GM18951 (cell line): ENCODE results near the gene SCCPDH.

Source experiments
- POLR2A ChIP-seq: IDR thresholded peaks from 4 replicates; pipeline ENCODE4 v1.6.1; 2011; ENCODE audit warnings: mild to moderate bottlenecking; ENCODE audit not compliant: insufficient read length, insufficient read depth; ENCODE audit errors: extremely low read depth
- in situ Hi-C: fragments of 300-500 bp; cut with MboI; formaldehyde crosslinking; loops from one replicate; pipeline ENCODE4 v1.12.0; 2022; ENCODE audit warnings: low sequenced_read_pairs, mixed read lengths, inconsistent platforms; ENCODE audit not compliant: unreplicated experiment

Gene SCCPDH

DNA sequence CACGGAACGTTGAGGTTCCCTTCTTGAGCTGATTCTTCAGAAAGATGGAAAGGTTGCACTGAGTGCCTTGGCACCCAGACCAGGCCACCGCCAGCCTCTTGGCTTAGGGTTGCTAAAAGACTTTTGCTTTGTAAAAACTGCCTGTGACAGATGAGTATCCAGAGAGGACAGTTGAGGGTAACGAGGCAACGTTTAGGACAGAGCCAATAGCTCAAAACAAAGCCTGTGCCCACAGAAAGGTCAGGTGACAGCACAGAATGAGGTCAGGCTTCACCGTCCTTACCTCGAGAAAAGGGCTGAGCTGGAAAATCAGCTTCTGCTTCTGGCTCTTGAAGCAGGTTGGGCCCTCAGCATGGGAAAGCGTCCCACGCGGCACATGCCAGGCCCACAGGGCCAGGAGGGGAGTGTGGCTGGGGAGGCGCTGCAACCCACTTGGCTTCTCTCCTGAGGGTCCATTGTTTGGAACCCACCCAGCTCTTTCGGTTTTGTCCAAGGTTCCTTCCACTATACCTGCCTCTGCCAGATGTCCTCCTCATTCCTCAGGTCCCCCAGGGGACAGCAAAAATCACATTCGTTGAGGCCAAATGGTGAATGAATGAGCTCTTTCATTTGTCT lies 55.5 kb downstream of the SCCPDH start:
- TF ChIP-seq POLR2A: no peak
- in situ Hi-C loops: no loop called here

DNA sequence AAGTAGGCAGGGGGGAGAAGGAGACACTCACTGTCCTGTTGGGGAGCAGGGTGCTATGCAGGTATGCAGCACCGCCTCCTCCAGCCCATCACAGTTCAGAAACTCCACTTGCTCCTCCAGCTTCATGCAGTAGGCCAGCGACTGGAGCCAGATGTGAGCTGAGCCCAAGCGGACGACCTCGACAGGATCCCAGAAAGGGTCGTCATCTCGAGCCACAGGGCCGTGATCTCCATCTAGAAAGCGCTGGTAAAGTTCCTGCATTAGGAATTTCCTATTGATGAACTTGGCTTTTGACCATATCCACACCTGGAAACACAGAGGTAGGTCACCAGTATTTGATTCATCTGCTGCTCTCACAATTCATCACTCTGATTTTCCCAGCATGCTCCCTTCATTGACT lies 56.1 kb downstream of the SCCPDH start:
- in situ Hi-C loops: no loop called here
- TF ChIP-seq POLR2A: no peak

DNA sequence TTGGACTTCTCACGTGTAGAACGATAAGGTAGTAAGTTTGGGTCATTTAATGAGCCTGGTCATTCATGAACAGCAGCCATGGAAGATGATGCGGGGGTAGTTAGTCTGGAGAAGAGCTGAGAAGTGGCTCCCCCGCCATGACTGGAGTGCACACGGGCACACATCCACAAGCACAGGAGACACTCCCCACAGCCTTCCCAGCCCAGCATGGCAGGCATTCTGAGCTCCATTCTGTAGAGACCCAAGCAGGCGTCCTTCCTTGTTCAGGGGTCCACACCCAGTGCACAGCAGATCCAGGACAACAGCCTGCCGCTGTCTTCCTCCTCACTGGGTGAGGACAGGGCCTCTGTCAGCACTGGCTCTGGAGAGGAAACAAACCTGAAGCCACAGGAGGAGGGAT lies 57.0 kb downstream of the SCCPDH start:
- in situ Hi-C loops: no loop called here

DNA sequence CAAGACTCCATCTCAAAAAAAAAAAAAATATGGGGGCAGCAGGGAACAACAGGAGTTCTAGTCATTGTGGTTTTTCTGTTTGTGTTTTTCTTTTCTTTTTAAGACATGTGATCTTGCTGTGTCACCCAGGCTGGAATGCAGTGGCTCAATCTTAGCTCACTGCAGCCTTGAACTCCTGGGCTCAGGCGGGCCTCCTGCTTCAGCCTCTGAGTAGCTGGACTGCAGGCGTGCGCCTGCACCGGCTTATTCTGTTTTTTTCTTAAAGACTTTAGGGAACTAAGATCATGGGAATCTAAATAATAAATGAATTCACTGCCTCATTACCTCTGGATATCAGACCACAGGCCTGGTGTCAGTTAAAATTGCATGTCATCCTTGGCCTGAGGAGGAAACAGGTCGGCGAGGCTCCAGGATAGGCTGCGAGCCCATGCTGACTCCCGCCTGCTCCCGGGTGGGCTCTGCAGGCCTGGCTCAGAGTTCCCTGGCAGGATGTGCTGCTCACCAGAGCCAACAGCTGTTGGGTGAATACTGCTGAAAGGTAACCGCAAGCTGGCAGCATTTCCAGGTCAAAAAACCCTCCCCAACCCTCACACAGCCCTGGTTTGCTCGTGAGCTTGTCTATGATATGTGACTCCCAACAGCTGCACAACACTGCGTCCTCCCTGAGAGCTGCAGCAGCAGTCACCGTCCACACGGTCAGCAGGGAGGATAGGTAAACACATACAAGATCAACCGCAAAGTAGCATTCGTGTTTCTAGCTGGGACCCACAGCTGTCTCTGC lies 58.1 kb downstream of the SCCPDH start:
- in situ Hi-C loops: no loop called here
- TF ChIP-seq POLR2A: no peak

More for the DNA sequence above, 57.0 kb downstream of the SCCPDH start:
- no peak for TF ChIP-seq POLR2A

DNA sequence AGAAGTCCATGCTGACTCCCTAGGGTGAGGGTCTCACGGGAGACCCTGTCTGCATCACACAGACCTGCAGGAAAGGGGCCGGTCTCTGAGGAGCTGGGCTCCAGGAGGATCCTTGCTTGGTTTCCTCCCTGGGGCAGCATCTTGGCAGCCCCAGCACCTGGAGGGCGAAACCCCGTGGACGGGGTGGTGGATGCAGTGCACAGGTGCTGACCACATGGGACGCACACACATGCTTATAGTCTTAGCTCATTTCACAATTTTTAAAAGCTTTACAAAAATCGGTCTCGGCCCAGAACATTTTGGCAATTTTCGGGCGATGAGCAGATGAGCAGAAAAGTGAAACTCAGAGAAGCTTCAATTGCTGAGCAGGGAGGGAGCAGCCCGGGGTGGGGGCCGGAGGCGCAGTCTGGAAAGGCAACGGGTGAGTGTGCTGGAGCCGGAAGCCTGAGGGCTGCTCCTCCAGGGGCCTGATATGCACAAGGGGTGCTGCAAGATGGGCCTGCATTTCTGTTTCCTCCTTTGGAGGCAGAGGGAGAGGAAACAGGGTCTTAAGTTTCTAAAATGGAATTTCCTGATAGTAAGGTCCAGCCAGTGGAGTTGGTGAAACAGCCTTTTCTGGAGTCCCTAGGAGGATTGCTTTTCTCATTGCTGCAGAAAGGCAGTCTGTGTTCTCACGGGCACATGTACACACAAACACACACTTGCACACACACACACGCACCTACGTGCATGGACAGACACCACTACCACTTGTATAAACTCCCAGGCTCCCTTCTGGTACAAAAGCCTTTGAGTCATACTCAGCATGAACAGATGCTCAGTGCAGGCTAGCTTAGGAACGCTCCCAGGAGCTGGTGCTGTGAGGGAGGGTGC lies 60.6 kb downstream of the SCCPDH start:
- no peak for TF ChIP-seq POLR2A
- in situ Hi-C loops: no loop called here

DNA sequence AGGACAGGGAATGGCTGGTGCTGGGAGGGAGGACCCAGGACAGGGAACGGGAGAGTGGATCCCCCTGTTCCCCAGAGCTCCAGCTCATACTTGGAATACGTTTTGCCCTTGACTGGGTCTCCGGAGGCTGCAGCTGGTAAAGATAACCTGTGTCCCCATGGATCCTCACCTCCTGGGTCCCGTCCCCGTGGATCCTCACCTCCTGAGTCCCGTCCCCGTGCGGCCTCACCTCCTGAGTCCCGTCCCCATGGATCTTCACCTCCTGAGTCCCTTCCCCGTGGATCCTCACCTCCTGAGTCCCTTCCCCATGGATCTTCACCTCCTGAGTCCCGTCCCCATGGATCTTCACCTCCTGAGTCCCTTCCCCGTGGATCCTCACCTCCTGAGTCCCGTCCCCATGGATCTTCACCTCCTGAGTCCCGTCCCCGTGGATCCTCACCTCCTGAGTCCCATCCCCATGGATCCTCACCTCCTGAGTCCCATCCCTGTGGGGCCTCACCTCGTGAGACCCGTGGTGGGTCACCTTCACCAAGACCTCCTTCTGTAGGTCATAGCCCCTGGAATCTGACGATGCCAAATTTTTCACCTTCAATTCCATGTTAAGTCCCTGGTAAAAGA lies 61.4 kb downstream of the SCCPDH start:
- no peak for TF ChIP-seq POLR2A
- in situ Hi-C loops: no loop called here

DNA sequence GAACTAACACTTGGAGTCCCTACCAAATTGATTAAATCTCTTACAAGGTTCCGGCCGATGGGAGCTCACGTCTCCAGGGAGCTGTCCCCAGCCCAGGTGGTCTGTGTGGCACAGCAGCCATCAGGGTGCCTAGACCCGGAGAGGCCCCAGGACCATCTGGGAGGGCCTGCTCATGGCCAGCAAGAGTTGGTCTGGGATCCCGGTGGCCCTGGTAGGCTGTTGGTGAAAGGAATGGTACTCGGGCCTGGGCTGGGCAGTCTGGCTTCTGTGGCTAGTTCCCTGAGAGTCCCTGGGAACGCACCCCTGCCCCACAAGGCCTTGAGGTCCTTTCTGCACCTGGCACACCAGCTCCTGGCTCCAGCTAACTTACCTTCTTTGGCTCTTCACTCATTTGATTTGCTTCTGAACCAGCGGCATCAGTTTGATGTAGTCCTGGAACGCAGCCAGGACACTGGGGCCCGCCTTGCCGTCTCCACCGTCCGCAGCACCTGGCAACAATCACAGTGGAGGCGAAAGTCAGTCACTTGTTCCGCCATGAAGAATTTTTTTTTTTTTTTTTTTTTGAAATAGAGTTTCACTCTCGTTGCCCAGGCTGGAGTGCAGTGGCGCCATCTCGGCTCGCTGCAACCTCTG lies 62.5 kb downstream of the SCCPDH start:
- no peak for TF ChIP-seq POLR2A
- in situ Hi-C loops: no loop called here

DNA sequence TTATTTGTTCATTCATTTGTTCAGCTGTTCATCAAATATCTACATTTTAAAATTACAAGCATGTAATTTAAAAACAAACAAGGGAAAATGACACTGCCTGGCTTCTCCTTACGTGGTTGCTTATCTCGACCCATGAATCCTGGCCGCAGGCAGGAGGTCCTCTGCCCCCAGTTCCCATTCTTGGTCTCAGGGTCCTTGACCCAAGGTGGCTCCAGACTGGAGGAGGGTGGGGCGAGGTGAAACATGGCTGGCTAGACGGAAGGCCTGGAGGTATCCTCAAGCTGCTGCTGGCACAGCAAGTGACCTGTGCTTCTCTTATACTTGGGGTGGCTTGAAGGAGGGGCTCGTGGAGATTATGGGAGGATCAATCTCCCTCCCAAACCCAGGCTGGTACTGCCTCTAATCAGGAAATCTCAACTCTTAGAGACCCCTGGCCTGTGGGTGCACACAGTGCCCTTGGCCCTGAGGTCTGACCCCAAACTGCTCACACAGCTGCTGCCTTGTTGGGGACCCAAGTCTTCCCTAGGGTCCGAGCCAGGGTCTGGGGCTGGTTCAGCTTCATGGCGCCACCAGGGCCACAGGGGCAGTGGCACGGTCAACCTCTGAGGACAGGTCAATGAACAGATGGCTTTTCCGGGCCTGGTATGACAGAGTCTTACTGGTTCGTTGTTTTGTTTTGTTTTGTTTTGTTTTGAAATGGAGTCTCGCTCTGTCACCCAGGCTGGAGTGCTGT lies 63.7 kb downstream of the SCCPDH start:
- in situ Hi-C loops: no loop called here
- no peak for TF ChIP-seq POLR2A

DNA sequence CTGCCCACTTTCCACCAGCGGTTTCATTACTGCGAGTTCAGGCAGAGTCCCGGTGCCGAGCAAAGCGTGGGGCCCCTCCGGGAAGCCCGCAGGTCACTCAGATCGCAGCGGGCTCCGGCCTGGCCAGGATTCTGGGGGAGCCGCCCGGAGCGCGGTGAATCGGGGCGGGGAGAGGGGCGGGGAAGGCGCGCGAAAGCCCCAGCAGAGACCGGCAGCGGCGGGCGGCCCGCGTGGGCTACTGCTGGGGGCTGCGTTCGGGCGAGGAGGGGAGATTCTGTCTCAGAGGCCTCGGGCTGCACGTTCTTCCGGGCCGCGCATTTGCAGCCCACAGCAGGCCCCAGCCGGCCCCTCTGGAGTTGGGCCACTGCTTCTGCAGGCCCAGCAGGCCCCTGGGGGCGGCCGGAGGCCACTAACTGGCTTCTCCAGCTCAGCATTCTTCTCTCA lies 64.7 kb downstream of the SCCPDH start:
- in situ Hi-C loops: no loop called here
- TF ChIP-seq POLR2A: no peak

DNA sequence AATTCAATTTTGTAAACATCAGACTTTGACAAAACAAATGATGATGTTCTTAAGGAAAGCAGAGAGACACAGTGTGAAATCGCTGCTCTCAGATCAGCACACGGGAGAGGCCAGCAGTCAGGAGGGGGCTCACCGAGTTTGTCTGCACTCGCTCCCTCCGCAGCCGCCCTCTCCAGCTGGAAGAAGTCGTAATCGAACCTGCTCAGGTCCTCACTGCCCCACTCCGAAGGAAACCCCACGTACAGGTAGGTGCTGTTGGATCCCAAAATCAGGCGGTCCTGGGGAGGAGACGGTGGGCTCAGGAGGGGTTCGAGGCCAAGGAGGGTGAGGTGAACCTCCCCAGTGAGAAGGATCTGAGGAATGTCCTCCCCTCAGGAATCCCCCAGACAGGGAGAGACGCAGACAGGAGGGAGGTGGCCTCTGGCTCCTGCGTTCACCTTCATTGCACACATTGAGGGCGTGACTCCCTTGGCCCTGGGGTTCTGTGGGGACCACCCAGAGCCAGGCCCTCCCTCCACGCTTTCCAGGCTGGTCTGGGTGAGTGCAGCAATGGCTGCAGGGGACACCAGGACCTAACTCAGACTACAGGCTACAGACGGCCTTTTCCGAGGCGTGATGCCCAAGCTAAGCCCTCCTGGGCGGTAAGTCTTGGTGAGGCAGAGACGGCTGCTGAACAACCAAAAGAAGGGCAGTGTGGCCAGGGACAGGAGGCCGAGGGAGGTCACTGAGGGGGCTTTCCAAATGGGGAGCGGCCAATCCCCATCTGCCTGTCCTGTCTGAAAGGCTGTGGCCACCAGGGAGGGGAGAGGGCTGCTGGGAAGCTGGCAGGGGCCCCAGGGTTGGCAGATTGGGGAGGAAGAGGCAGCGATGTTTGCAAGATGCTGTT lies 65.5 kb downstream of the SCCPDH start:
- TF ChIP-seq POLR2A: no peak
- in situ Hi-C loops: no loop called here

DNA sequence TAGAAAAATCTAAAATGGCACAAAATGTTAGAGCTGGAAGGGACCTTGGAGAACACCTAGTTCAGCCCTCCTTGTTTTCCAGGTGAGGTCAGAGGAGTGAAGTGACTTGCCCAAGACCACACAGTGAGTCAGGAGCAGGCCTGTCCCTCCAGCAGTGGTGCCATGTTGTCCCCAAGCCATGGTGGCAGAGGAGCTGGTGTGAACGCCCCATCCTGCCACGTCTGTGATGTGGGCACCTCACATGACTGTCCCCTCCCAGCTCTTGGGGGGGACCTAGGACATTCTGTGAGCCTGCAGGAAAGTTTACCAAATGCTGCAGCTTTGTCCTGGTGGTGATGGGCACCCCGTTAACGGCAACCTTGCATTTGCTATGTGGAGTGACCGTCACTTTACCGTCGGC lies 66.2 kb downstream of the SCCPDH start:
- in situ Hi-C loops: no loop called here
- no peak for TF ChIP-seq POLR2A

DNA sequence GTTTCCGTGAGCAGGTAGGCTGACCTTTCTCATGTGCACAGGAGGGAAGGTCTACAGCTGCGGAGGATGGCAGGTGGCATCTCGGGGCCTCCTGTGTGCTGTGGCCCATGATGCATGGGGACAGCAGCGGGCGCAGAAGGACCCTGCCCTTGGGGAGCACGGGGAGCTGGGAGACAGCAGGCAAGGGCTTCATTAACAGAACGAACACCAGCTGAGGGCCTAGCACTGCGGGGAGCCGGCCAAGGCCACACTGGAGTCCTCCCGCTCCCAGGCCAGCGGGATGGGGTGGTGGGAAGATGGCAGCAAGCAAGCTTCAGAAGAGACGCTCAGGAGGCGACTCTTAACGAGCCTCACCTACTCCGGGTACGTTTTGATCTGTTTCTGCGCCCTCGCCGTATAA lies 66.6 kb downstream of the SCCPDH start:
- no peak for TF ChIP-seq POLR2A
- in situ Hi-C loops: no loop called here
